ENCODE data around the gene C6orf58. TPM values are rescaled to one million over a fixed set of nuclear protein-coding genes. Genes with fewer than 3 reads are reported as not detected.

The C6orf58 gene
- total and polyA plus RNA-seq, 2 experiments from 2014 or later = 0.18 TPM; not detected in 1

- TF ChIP-seq, protein P1, sequence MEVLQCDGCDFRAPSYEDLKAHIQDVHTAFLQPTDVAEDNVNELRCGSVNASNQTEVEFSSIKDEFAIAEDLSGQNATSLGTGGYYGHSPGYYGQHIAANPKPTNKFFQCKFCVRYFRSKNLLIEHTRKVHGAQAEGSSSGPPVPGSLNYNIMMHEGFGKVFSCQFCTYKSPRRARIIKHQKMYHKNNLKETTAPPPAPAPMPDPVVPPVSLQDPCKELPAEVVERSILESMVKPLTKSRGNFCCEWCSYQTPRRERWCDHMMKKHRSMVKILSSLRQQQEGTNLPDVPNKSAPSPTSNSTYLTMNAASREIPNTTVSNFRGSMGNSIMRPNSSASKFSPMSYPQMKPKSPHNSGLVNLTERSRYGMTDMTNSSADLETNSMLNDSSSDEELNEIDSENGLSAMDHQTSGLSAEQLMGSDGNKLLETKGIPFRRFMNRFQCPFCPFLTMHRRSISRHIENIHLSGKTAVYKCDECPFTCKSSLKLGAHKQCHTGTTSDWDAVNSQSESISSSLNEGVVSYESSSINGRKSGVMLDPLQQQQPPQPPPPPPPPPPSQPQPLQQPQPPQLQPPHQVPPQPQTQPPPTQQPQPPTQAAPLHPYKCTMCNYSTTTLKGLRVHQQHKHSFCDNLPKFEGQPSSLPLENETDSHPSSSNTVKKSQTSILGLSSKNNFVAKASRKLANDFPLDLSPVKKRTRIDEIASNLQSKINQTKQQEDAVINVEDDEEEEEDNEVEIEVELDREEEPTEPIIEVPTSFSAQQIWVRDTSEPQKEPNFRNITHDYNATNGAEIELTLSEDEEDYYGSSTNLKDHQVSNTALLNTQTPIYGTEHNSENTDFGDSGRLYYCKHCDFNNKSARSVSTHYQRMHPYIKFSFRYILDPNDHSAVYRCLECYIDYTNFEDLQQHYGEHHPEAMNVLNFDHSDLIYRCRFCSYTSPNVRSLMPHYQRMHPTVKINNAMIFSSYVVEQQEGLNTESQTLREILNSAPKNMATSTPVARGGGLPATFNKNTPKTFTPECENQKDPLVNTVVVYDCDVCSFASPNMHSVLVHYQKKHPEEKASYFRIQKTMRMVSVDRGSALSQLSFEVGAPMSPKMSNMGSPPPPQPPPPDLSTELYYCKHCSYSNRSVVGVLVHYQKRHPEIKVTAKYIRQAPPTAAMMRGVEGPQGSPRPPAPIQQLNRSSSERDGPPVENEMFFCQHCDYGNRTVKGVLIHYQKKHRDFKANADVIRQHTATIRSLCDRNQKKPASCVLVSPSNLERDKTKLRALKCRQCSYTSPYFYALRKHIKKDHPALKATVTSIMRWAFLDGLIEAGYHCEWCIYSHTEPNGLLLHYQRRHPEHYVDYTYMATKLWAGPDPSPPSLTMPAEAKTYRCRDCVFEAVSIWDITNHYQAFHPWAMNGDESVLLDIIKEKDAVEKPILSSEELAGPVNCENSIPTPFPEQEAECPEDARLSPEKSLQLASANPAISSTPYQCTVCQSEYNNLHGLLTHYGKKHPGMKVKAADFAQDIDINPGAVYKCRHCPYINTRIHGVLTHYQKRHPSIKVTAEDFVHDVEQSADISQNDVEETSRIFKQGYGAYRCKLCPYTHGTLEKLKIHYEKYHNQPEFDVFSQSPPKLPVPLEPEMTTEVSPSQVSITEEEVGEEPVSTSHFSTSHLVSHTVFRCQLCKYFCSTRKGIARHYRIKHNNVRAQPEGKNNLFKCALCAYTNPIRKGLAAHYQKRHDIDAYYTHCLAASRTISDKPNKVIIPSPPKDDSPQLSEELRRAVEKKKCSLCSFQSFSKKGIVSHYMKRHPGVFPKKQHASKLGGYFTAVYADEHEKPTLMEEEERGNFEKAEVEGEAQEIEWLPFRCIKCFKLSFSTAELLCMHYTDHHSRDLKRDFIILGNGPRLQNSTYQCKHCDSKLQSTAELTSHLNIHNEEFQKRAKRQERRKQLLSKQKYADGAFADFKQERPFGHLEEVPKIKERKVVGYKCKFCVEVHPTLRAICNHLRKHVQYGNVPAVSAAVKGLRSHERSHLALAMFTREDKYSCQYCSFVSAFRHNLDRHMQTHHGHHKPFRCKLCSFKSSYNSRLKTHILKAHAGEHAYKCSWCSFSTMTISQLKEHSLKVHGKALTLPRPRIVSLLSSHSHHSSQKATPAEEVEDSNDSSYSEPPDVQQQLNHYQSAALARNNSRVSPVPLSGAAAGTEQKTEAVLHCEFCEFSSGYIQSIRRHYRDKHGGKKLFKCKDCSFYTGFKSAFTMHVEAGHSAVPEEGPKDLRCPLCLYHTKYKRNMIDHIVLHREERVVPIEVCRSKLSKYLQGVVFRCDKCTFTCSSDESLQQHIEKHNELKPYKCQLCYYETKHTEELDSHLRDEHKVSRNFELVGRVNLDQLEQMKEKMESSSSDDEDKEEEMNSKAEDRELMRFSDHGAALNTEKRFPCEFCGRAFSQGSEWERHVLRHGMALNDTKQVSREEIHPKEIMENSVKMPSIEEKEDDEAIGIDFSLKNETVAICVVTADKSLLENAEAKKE (CRISPR knock-in tag; IDR thresholded peaks at IDR 0.05) = no peak
- TF ChIP-seq JUNB (IDR thresholded peaks at IDR 0.05; ENCODE audit: unreplicated experiment) (no peak), EZH2phosphoT487 (IDR thresholded peaks at IDR 0.05; ENCODE audit: unreplicated experiment) (no peak), ZNF331 (CRISPR knock-in tag; IDR thresholded peaks at IDR 0.05; ENCODE audit: low read depth) (no peak)
Observed at GRCh38 chr6:127550403-127550802, 26.6 kb upstream of the C6orf58 start (continued).

DNA sequence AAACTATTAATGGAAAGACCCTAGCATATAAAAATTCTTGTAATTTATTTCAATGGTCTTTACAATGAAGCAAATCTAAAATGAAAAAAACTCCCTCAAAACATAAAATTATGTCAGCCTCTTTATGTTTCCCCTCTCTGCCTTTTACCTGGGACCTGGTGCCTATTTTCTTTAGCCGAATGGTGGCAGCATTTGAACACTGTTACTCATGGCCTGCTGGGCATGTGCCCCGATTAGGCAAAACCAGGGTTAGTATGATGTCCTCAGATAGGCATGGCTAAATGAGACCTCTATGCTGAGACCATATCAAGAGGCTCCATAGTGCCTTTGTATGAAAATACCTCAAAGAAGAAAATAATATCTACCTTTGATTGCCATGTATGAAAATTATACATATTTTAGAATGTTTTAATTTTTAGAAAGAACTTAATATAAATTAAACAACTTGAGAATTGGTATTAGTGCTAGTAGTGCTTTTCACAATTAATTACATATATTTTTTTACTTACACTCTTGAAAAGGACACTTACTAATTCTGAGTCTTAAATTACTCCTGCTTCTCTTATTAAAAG is 22.5 kb upstream of the C6orf58 start:
- H3K27ac Mint-ChIP-seq = no peak overlapping the region
- Histone ChIP-seq H3F3A (replicated peaks; ENCODE audit: low read depth) (no peaks in the 10 kb centered on the region), H3K9me2 (ENCODE audit: insufficient read depth) (no peaks in the 10 kb centered on the region; the same call in 1 of the 2 replicates), H3K4me3 (no peak overlapping the region), H3K4me2 (no peak overlapping the region), H2AFZ (no peak overlapping the region), H3K4me1 (ENCODE audit: insufficient read depth) (no peaks in the 10 kb centered on the region), H3K27ac (ENCODE audit: low read depth) (no peak overlapping the region), H4K20me1 (replicated peaks; ENCODE audit: insufficient read depth) (no peaks in the 10 kb centered on the region), H3K27me3 (ENCODE audit: insufficient read depth) (no peaks in the 10 kb centered on the region), H3K36me3 (ENCODE audit: insufficient read depth) (no peaks in the 10 kb centered on the region), H3K79me2 (replicated peaks; ENCODE audit: insufficient read depth) (no peaks in the 10 kb centered on the region)
- ATAC-seq (peak; percentile 91), DNase-seq (ENCODE audit: low spot score) (peak; percentile 75)
- peaks cover 4% of the 10 kb centered on the region for H3K27me3 Mint-ChIP-seq (ENCODE audit: insufficient read depth, low read depth, poor library complexity)
- H3K4me1 Mint-ChIP-seq = no peaks in the 10 kb centered on the region
- no peaks in the 10 kb centered on the region for H3K36me3 Mint-ChIP-seq (ENCODE audit: low read depth)
- no peak for TF ChIP-seq ZNF114 (CRISPR knock-in tag; IDR thresholded peaks at IDR 0.05)
- no peak for TF ChIP-seq CREB1 (CRISPR knock-in tag; IDR thresholded peaks at IDR 0.05; ENCODE audit: low read depth)
- TF ChIP-seq, protein P2, sequence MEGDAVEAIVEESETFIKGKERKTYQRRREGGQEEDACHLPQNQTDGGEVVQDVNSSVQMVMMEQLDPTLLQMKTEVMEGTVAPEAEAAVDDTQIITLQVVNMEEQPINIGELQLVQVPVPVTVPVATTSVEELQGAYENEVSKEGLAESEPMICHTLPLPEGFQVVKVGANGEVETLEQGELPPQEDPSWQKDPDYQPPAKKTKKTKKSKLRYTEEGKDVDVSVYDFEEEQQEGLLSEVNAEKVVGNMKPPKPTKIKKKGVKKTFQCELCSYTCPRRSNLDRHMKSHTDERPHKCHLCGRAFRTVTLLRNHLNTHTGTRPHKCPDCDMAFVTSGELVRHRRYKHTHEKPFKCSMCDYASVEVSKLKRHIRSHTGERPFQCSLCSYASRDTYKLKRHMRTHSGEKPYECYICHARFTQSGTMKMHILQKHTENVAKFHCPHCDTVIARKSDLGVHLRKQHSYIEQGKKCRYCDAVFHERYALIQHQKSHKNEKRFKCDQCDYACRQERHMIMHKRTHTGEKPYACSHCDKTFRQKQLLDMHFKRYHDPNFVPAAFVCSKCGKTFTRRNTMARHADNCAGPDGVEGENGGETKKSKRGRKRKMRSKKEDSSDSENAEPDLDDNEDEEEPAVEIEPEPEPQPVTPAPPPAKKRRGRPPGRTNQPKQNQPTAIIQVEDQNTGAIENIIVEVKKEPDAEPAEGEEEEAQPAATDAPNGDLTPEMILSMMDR (conservative IDR thresholded peaks at IDR 0.05; ENCODE audit: low read depth in 2 of 2) = peak; percentile 81 to 85
- H3K4me3 Mint-ChIP-seq = no peak overlapping the region
- no peaks in the 10 kb centered on the region for H3K9me3 Mint-ChIP-seq
